Lung (tissue), 12 donors: ENCODE results near the gene PHYHIPL. TPM values are rescaled to one million over a fixed set of nuclear protein-coding genes. Genes with fewer than 3 reads are reported as not detected.
A peak's percentile ranks its signal among the peaks of the same experiment; 100 is the strongest.

Experiments
- ATAC-seq: fragments of 200-7000 bp; cut with Tn5 transposase; one replicate; pipeline ENCODE4 v1.9.1; 2020; ENCODE audit warnings: moderate number of reproducible peaks; ENCODE audit not compliant: insufficient read depth, low FRiP score
- DNase-seq, 3 donors: peaks; one replicate each; pipeline ENCODE4 v3.0.0-alpha.2; 2013 to 2017
- H3K27ac ChIP-seq, 2 donors: one replicate each; pipeline ENCODE4 v1.5.1; 2013; ENCODE audit warnings: mild to moderate bottlenecking in 2 of 2, moderate library complexity in 2 of 2, control low read depth in 1 of 2, inconsistent platforms in 1 of 2, low read depth in 1 of 2, low read length in 1 of 2
- H3K27me3 ChIP-seq, 3 donors: one replicate each; pipeline ENCODE4 v1.5.1; 2013; ENCODE audit warnings: low read length in 2 of 3; ENCODE audit not compliant: control insufficient read depth in 3 of 3, insufficient read depth in 3 of 3
- H3K36me3 ChIP-seq, 4 donors: one replicate each; pipeline ENCODE4 v1.5.1; 2013; ENCODE audit warnings: low read length in 4 of 4, mild to moderate bottlenecking in 1 of 4, moderate library complexity in 1 of 4; ENCODE audit not compliant: control insufficient read depth in 4 of 4, insufficient read depth in 4 of 4
- H3K4me1 ChIP-seq, 5 donors: one replicate each; pipeline ENCODE4 v1.5.1; 2013; ENCODE audit warnings: low read length in 5 of 5, mild to moderate bottlenecking in 2 of 5, moderate library complexity in 1 of 5; ENCODE audit not compliant: control insufficient read depth in 5 of 5, insufficient read depth in 5 of 5
- H3K4me3 ChIP-seq: one replicate; pipeline ENCODE4 v1.5.1; 2013; ENCODE audit warnings: mild to moderate bottlenecking, control low read depth, moderate library complexity
- H3K9ac ChIP-seq, 2 donors: one replicate each; pipeline ENCODE4 v1.5.1; 2013; ENCODE audit warnings: low read length in 2 of 2, control low read depth in 1 of 2; ENCODE audit not compliant: insufficient read depth in 1 of 2
- H3K9me3 ChIP-seq, 4 donors: one replicate each; pipeline ENCODE4 v1.5.1; 2013; ENCODE audit warnings: low read length in 3 of 4, mild to moderate bottlenecking in 1 of 4, moderate library complexity in 1 of 4; ENCODE audit not compliant: control insufficient read depth in 4 of 4, insufficient read depth in 3 of 4
- WGBS, 2 donors: extraction: QIAGEN DNeasy Blood & Tissue Kit; methylation state at CpG; one replicate each; pipeline ENCODE4 v1.1.7; 2013; 5-methylcytosine and 5-hydroxymethylcytosine counted together
- polyA plus RNA-seq, 2 donors: library from polyadenylated mRNA; stranded (reverse); fragments of 200-250 nt; gene quantifications; one replicate each; pipeline ENCODE4 v1.2.1, GENCODE V29; 2013
- total RNA-seq, 2 donors: library from RNA; depleted of rRNA in 1 of 2; stranded (reverse); fragments of >200 nt in 1 of 2; gene quantifications; one replicate each; pipeline ENCODE4 v1.2.1, GENCODE V29; 2014 to 2021
- TF ChIP-seq, protein P1 (sequence below): IDR thresholded peaks from 2 replicates; pipeline ENCODE4 v1.5.1; 2012; ENCODE audit warnings: mild to moderate bottlenecking; ENCODE audit errors: control extremely low read depth, extremely low read depth
- donor health status: control.
- donor health status: control.
- donor health status: Bipolar disorder and iron deficiency.
- donor health status: healthy.
- donor health status: DM: yes; HTN: yes; CAD: no.

PHYHIPL gene
- total and polyA plus RNA-seq, 4 donors, result 0.02 to 0.25 (median 0.08) TPM

DNA sequence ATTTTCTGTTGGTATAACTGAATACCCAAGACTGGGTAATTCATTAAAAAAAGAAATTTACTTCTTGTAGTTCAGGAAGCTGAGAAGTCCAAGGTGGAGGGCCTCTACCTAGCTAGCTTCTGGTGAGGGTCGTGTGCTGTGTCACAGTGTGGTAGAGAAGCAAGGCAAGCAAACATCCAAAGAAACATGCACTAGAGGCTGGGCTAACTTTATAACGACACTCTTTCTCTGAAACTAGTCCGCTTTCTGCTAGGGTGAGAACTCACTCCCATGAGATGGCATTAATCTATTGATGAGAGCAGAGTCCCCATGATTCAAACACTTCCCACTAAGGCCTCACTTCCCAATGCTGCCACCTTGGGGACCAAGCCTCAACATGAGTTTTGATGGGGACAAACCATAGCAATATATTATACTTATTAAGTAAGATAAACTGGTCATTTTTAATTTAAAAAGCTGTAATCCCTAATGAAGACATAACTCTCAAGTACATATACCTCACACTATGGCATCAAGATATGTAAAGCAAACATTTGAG is 50.8 kb downstream of the PHYHIPL start:
- DNase-seq (no peak), ATAC-seq (no peak)
- H3K27ac ChIP-seq, result no peak overlapping the region
- 91% methylated on average over 3 of the region's 3 CpGs for WGBS, 2 donors
- H3K27me3 ChIP-seq, result no peaks in the 10 kb centered on the region
- no peaks in the 10 kb centered on the region for H3K36me3 ChIP-seq
- no peaks in the 10 kb centered on the region for H3K4me1 ChIP-seq
- no peak overlapping the region for H3K4me3 ChIP-seq
- TF ChIP-seq, protein P1, sequence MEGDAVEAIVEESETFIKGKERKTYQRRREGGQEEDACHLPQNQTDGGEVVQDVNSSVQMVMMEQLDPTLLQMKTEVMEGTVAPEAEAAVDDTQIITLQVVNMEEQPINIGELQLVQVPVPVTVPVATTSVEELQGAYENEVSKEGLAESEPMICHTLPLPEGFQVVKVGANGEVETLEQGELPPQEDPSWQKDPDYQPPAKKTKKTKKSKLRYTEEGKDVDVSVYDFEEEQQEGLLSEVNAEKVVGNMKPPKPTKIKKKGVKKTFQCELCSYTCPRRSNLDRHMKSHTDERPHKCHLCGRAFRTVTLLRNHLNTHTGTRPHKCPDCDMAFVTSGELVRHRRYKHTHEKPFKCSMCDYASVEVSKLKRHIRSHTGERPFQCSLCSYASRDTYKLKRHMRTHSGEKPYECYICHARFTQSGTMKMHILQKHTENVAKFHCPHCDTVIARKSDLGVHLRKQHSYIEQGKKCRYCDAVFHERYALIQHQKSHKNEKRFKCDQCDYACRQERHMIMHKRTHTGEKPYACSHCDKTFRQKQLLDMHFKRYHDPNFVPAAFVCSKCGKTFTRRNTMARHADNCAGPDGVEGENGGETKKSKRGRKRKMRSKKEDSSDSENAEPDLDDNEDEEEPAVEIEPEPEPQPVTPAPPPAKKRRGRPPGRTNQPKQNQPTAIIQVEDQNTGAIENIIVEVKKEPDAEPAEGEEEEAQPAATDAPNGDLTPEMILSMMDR, result no peak
- H3K9me3 ChIP-seq, result no peaks in the 10 kb centered on the region
- H3K9ac ChIP-seq, result no peak overlapping the region

DNA sequence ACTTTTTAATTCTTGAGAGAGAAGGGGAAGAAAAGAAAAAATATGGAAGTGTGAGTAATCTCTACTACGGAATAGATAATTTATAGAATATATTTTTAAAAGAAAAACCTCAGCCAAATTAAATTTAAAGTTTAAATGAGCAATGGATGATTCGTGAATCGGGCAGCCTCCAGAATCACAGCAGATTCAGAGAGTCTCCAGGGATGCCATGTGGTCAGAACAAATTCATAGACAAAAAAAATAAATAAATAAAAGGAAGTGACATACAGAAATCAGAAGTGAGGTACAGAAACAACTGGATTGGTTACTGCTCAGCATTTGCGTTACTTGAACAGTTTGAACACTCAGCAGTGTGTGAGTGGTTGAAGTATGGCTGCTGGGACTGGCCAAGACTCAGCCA is 53.0 kb downstream of the PHYHIPL start:
- TF ChIP-seq, protein P1, result no peak
- 94 to 95% methylated on average over 4 of the region's 4 CpGs for WGBS, 2 donors
- no peak for ATAC-seq

DNA sequence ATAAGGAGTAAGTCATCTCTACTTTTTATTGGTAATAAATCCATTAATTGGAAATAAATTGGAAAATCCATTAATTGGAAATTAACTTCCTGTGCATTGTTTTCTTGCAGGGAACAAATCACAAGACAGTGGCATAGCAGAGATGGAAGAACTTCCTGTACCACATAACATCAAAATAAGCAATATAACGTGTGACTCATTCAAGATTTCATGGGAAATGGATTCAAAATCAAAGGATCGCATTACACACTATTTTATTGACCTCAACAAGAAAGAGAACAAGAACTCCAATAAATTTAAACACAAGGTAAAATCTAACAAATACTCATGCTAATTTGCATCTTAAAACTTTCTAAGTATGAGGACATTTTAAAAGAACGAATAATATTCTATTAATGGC is 57.8 kb downstream of the PHYHIPL start:
- Histone ChIP-seq H3K36me3 (no peaks in the 10 kb centered on the region), H3K4me3 (no peak overlapping the region), H3K4me1 (peaks cover 0 to 3% (median 0%) of the 10 kb centered on the region in 5 donors), H3K9ac (no peak overlapping the region), H3K27ac (no peak overlapping the region), H3K27me3 (no peaks in the 10 kb centered on the region), H3K9me3 (no peaks in the 10 kb centered on the region)
- WGBS, 2 donors, result 73 to 80% methylated on average over 3 of the region's 3 CpGs
- DNase-seq, result no peak
- TF ChIP-seq, protein P1, result no peak
- ATAC-seq, result no peak

More for the DNA sequence above, 53.0 kb downstream of the PHYHIPL start:
- Histone ChIP-seq H3K9ac (no peak overlapping the region), H3K27ac (no peak overlapping the region), H3K4me1 (no peaks in the 10 kb centered on the region), H3K9me3 (no peaks in the 10 kb centered on the region), H3K4me3 (no peak overlapping the region), H3K27me3 (no peaks in the 10 kb centered on the region), H3K36me3 (no peaks in the 10 kb centered on the region)
- no peak for DNase-seq

DNA sequence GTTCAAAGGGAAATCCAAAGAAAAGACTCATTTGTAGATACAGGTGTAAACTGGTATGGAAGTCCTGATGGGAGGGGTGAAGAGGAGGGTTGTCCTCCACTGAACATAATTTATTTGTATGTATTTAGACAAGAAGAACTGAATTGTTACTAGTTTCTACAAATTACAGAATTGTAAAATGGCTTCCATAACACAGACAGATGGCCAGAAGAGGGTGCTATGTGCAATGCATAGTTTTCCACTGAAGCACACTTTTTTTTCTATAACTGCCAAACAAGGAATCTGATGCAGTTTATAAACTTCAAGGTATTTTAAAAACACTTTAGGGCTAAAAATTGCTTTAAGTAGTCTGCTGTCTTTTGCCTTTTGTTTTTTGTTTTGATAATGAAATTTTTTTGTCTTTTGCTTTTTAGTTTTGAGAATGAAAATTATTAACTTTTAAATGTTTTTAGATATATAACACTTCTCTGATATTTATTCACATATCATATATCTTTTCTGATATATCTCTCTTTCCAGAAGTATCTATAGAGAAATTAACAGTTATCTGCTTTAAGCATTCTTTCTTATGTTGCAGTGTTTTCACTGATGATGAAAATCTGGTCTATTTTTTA is 58.5 kb downstream of the PHYHIPL start:
- H3K36me3 ChIP-seq, result no peaks in the 10 kb centered on the region
- H3K9ac ChIP-seq, result no peak overlapping the region
- H3K9me3 ChIP-seq, result no peaks in the 10 kb centered on the region
- no peak overlapping the region for H3K4me3 ChIP-seq
- DNase-seq, result peak in 2 of 3 donors; percentile 65 to 76
- TF ChIP-seq, protein P1, result peak; percentile 24
- peaks cover 0 to 3% (median 0%) of the 10 kb centered on the region in 5 donors for H3K4me1 ChIP-seq
- H3K27ac ChIP-seq, result no peak overlapping the region
- no peaks in the 10 kb centered on the region for H3K27me3 ChIP-seq
- no peak for ATAC-seq
